ENCODE results near the gene NKAP.
"Not testable (repeated sequence)": the region's sequence is repeated elsewhere in the genome, so short reads cannot be mapped to it uniquely, and the experiment has no call there.

The NKAP gene

DNA sequence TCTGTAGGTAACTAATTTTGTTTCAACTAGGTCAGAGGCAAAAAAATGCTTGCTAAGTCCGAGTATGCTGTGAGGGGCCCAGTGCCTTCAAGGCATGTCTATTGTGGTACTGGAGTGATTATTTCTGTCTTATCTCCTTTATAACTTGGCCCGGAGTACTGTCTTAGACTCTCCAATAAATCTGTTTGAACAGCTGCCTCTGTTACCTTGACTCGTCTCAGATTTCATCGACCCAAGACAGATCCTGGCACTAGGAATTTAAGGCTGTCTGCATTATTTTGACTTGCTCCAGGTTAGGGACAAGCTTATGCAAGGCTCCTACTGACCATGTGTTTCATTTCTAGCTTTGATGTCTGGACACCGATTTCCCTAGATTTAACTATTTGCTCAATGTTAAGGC is 41.1 kb upstream of the NKAP start:
- no peak overlapping the region for H3K4me3 ChIP-seq (ENCODE audit: low read depth in 1 of 2, low read length in 1 of 2)
- TF ChIP-seq, protein P1, sequence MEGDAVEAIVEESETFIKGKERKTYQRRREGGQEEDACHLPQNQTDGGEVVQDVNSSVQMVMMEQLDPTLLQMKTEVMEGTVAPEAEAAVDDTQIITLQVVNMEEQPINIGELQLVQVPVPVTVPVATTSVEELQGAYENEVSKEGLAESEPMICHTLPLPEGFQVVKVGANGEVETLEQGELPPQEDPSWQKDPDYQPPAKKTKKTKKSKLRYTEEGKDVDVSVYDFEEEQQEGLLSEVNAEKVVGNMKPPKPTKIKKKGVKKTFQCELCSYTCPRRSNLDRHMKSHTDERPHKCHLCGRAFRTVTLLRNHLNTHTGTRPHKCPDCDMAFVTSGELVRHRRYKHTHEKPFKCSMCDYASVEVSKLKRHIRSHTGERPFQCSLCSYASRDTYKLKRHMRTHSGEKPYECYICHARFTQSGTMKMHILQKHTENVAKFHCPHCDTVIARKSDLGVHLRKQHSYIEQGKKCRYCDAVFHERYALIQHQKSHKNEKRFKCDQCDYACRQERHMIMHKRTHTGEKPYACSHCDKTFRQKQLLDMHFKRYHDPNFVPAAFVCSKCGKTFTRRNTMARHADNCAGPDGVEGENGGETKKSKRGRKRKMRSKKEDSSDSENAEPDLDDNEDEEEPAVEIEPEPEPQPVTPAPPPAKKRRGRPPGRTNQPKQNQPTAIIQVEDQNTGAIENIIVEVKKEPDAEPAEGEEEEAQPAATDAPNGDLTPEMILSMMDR (IDR thresholded peaks at IDR 0.05) = no peak
- no peaks in the 10 kb centered on the region for H3K36me3 ChIP-seq
- H3K27me3 ChIP-seq = peaks cover 22% of the 10 kb centered on the region
- peaks cover 0 to 5% of the 10 kb centered on the region in 2 experiments for H3K4me1 ChIP-seq (ENCODE audit: control insufficient read depth in 1 of 2, insufficient read depth in 1 of 2, low read depth in 1 of 2, low read length in 1 of 2)
- no peaks in the 10 kb centered on the region for H3K9me3 ChIP-seq
- no peak overlapping the region for H3K27ac ChIP-seq

DNA sequence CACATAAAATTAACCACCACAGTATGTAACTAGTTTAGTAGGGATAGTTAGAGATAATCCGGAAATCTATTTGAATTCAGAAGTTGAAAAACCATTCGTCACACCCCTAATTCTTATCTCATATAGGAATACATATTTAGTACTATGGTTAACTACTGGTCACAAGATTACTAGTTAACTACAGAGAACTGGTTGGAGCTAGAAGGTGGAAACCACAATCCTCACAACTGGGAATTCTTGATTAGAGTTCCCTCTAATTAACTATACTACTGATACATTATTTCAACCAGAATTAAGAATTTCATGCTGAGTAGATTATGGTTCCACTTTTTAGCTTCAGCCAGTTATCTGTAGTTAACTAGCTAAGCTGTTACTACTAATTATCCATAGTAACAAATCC is 39.9 kb upstream of the NKAP start:
- no peaks in the 10 kb centered on the region for H3K9me3 ChIP-seq
- peaks cover 10% of the 10 kb centered on the region for H3K27me3 ChIP-seq
- no peaks in the 10 kb centered on the region for H3K36me3 ChIP-seq
- TF ChIP-seq, protein P1 (IDR thresholded peaks at IDR 0.05) = no peak
- no peak overlapping the region for H3K27ac ChIP-seq
- peaks cover 0 to 5% of the 10 kb centered on the region in 2 experiments for H3K4me1 ChIP-seq (ENCODE audit: control insufficient read depth in 1 of 2, insufficient read depth in 1 of 2, low read depth in 1 of 2, low read length in 1 of 2)
- H3K4me3 ChIP-seq (ENCODE audit: low read depth in 1 of 2, low read length in 1 of 2) = no peak overlapping the region

DNA sequence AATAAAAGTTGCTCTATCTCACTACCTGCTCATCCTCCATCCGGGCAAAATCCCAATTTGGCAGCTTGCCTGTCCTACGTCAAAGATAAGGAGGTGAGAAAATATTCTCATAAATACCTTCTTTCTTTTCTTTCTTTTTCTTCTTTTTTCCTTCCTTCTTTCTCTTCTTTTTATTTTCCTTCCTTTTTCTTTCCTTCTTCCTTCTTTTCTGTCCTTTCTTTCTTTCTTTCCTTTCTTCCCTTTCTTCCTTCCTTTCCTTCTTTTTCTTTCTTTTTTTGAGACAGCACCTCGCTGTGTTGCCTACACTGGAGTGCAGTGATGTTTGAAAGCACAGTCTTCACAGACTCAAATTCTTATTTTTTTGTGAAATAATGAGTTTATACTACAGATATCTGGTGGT is 38.6 kb upstream of the NKAP start:
- TF ChIP-seq, protein P1 (IDR thresholded peaks at IDR 0.05) = no peak

DNA sequence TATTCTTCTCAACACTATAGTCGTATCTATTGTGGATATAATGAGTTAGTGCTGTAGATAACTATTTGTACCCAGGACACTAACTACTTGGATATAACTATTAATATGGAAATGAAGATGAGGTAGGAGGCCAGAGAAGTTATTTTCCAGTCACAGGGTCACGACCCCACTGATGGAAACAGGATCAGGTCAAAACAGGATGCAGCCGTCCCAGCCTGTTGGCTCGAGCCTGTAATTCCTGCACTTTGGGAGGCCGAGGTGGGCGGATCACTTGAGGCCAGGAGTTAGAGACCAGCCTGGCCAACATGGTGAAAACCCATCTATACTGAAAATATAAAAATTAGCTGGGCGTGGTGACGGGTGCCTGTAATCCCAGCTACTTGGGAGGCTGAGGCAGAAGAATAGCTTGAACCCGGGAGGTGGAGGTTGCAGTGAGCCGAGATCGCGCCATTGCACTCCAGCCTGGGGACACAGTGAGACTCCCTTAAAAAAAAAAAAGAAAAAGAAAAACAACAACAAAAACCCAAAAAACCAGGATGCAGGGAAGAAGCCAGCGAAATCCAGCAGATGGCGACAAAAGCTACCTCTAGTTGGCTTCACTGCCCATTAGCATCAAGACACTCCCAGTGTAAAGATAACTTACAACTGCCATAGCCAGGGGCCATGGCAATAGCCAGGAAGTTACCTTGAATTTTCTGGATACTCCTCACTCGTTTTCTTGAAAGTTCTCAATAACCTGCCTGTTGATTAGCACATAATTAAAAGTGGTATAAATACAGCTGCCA is 37.9 kb upstream of the NKAP start:
- no peak overlapping the region for H3K4me3 ChIP-seq (ENCODE audit: low read depth in 1 of 2, low read length in 1 of 2)
- no peaks in the 10 kb centered on the region for H3K9me3 ChIP-seq
- H3K27ac ChIP-seq = no peak overlapping the region
- H3K36me3 ChIP-seq = no peaks in the 10 kb centered on the region
- peaks cover 0 to 5% of the 10 kb centered on the region in 2 experiments for H3K4me1 ChIP-seq (ENCODE audit: control insufficient read depth in 1 of 2, insufficient read depth in 1 of 2, low read depth in 1 of 2, low read length in 1 of 2)
- H3K27me3 ChIP-seq = no peaks in the 10 kb centered on the region
- TF ChIP-seq, protein P1 (IDR thresholded peaks at IDR 0.05) = no peak

More for the DNA sequence above, 38.6 kb upstream of the NKAP start:
- H3K4me3 ChIP-seq (ENCODE audit: low read depth in 1 of 2, low read length in 1 of 2) = no peak overlapping the region
- no peaks in the 10 kb centered on the region for H3K27me3 ChIP-seq
- no peaks in the 10 kb centered on the region for H3K9me3 ChIP-seq
- peaks cover 0 to 5% of the 10 kb centered on the region in 2 experiments for H3K4me1 ChIP-seq (ENCODE audit: control insufficient read depth in 1 of 2, insufficient read depth in 1 of 2, low read depth in 1 of 2, low read length in 1 of 2)
- H3K27ac ChIP-seq = no peak overlapping the region
- H3K36me3 ChIP-seq = no peaks in the 10 kb centered on the region

DNA sequence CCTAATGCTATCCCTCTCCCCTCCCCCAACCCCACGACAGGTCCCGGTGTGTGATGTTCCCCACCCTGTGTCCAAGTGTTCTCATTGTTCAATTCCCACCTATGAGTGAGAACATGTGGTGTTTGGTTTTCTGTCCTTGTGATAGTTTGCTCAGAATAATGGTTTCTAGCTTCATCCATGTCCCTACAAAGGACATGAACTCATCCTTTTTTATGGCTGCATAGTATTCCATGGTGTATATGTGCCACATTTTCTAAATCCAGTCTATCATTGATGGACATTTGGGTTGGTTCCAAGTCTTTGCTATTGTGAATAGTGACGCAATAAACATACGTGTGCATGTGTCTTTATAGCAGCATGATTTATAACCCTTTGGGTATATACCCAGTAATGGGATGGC is 33.6 kb upstream of the NKAP start:
- not testable (repeated sequence) for H3K4me1 ChIP-seq (ENCODE audit: control insufficient read depth in 1 of 2, insufficient read depth in 1 of 2, low read depth in 1 of 2, low read length in 1 of 2); H3K4me3 ChIP-seq (ENCODE audit: low read depth in 1 of 2, low read length in 1 of 2); H3K27ac ChIP-seq; H3K27me3 ChIP-seq; H3K9me3 ChIP-seq; H3K36me3 ChIP-seq

DNA sequence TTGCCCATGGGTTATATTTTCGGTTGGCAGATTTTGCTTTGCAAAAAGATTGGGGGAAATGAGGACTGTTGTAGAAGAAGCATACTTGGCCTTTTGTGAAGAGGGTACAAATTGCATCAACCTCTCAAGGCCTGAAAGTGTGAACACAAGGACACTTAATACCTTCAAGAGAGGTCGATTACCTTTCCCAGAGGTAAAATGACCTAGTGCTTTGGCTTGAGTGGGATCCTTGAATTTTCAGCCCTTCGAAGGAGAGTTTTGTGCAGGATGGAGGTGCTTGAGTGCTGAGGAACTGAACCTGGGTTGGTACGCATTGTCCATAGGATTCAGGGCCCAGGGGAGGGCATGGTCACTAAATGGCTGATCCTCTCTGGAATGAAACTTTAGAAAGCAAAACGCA is 27.6 kb upstream of the NKAP start:
- TF ChIP-seq, protein P1 (IDR thresholded peaks at IDR 0.05) = no peak
- Histone ChIP-seq H3K9me3 (no peaks in the 10 kb centered on the region), H3K27ac (no peak overlapping the region), H3K36me3 (no peaks in the 10 kb centered on the region), H3K4me1 (ENCODE audit: control insufficient read depth in 1 of 2, insufficient read depth in 1 of 2, low read depth in 1 of 2, low read length in 1 of 2) (no peaks in the 10 kb centered on the region), H3K27me3 (no peaks in the 10 kb centered on the region), H3K4me3 (ENCODE audit: low read depth in 1 of 2, low read length in 1 of 2) (no peak overlapping the region)
